DMS53 treated with DMSO at 0.1 percent for 48 hours (cell line): ENCODE results near the gene HEYL.

Experiments used
- DNase-seq: peaks from one replicate; lab custom pipeline; 2025; ENCODE audit not compliant: unreplicated experiment; lab: John Stamatoyannopoulos, UW

Gene HEYL

DNA sequence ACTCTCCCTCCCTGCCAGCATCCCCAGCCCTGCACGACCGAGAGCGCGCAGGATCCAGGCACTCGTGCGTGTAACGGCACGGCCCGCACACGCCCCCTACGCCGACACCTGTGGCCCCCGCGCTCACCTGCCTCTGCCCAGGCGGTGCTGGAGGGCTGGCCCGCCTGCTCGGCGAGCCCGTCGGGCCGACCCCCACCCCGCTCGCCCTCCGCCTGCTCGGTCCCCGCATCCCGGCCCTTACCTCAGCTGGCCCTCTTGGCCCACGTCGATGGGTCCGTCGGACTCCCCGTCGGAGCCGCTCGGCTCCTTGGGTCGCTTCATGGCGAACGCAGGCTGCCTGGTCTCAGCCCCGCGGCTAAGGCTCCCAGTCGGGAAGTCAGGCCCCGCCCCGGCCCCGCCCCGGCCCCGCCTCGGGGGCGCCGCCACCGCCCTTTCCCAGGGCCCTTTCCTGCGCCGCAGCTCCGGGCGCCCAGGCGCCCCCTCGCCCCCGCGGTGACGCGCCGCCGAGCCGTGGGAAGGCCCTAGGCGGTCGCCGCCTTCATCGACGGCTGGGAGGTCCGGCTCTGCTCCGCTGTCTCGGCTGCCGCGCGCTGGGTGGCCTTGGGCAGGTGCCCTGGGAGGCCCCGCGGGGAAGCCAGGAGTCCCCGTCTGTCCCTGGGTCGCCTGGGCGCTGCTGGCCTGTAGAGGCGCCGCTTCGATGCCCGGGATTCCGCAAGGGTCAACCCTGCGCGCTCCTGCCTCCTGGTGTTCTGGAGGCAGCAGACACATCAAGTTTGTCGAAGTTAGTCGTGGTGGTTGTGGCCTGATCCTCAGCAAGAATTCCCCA is at the start of gene HEYL:
Gene HEYL (minus strand): TSS at position 339 of the 826 bp plus-strand sequence. CDS start 18 bp downstream, at position 321.
- DNase-seq, result peak; percentile 70

DNA sequence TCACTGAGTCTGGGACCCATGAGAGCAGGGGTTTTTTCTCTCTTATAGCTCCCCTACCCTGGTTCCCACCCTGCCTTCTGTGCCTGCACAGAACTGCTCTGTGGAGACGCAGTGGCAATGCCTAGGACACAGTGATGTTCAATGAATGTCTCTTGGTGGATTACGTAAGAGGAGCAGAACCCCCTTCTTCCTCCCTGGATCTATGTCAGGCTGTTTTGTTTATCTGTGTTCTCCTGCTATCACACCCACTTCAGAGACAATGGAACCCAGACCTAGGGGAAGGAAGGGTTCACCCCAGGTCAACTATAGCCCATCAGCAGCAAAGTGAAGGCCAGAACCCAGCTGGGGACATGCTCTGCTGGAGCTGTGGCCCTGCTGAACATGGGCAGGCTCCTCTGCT is 49.8 kb upstream of the HEYL start:
- no peak for DNase-seq

DNA sequence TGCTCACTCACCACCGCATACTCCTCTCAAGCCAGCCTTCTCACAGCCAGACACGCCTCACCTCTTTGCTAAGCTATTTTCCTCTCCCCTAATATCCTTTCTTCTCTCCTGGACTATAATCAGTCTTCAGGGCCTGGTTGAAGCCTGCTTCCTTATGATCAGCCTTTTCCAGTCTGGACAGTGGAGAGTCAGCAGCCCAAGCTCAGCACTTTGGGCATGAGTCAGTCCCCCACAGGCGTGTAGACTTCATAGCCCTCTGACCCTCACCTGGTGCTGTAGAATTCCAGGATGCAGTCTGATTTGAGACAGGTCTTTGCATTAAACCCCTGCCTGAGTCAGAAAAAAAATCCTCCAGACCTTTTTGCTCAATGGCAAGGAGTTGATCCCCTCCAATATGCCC is 49.3 kb upstream of the HEYL start:
- DNase-seq, result no peak

DNA sequence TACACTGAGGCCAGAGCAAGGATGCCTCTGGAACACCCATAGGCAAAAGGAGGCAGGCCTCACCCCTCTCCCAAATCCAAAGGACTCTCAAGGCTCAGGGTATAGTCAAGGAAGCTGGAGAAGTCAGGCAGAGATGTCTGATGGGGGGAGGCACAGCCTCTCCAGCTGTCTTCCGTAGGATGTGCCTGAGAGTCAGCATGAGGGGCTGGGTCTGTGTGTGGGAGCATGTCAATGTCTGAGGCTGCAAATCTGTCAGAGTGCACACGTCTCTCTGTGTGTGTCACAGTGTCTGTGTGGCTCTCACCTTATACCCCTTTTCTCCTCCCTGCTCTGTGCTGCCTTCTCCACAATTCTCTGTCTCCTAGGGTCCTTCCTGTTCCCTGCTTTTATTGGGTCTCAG is 47.8 kb upstream of the HEYL start:
- DNase-seq, result no peak

DNA sequence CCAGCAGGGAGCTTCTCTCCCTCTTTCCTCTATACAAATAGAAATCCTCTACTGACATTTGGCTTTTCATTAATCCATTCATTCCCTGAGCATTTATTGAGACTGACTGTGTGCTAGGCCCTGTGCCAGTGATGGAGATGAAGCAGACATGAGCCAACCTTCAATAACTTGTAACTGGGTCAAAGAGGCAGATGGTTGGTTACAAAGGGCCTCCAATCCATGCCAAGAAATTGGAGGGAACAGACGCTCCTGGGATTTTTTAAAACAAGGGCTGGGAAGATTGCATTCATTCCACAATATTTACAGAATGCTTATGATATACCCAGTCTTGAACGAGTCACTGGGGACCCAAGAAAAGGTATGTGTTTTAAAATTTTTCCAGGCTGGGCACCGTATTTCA is 45.6 kb upstream of the HEYL start:
- DNase-seq, result no peak

DNA sequence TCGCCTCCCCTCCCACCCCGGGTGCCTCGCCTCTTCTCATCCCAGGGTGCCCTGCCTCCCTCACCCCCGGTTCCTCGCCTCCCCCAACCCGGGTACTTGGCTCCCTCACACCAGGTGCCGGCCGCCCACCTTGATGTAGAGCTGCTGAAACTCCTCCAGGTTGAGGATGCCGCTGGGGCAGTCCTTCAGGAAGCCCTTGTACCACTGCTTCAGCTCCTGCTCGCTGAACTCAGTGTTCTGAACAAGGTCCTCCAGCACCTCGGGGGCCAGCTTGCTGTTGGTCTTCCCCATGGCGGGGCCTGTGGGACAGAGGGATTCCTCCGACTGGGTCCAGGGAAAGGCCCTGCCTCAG is 44.8 kb upstream of the HEYL start:
- no peak for DNase-seq

DNA sequence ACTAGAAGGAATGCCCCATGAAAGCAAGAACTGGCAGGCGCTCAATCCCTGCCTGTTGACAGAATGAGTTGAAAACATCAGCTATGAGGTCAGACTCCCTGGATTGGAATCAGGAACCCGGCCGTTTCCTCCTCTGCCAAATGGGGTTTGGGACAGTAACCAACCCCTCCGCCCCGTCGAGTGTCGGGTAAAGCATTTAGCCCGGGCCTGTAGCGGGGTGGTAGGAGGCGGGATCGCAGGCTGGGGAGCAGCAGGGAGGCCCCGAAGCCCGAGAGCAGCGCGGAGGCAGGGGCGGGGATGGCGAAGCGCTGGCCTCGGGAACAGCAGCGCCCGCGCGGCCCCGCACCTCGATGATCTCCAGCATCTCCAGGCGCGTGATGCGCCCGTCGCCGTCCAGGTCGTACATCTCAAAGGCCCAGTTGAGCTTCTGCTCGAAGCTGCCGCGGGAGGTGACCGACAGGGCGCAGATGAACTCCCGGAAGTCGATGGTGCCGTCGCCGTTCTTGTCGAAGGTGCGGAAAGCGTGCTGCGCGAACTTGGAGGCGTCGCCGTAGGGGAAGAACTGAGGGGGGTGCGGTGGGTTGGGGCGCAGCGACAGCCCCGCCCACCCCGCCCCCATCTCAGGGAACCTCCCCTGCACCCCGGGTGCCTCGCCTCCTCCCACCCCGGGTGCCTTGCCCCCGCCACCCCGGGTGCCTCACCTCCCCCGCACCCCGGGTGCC is 44.3 kb upstream of the HEYL start:
- DNase-seq, result no peak

DNA sequence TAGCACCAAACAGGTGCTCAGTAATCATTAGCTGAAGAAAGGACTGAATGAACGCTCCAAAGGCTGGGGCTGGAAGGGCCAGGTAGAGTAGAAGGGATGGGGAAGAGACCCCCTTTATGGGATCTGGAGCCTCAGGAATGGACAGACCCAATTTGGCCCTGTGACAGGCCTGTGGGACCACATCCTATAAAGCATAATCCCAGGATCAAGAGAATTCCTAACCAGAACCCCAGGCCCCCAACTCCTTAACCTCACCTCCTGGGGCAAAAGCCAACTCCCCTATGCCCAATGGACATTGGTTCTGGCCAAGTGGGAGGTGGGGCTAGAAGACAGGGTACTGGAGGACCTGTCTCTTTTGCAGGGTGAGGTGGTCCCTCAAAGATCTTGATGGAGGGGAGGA is 42.6 kb upstream of the HEYL start:
- no peak for DNase-seq

DNA sequence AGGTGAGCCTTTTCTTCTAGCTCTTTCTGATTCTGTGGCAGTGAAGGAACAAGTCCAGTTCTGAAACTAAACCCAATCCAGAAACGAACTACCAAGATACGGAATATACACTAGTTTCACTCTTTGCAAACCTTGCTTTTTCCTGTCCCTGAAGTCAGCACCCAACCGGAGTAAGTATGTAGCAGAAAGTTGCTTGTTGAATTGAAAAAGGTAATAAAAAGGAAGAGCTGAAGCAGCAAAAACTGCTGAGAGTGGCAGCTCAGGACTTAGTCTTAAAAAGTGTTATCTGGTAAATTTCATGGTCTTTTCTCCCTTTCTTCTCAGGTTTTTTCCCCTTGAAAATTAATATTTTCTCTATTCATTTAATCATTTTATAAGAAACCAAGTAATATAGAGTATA is 41.9 kb upstream of the HEYL start:
- DNase-seq, result no peak

DNA sequence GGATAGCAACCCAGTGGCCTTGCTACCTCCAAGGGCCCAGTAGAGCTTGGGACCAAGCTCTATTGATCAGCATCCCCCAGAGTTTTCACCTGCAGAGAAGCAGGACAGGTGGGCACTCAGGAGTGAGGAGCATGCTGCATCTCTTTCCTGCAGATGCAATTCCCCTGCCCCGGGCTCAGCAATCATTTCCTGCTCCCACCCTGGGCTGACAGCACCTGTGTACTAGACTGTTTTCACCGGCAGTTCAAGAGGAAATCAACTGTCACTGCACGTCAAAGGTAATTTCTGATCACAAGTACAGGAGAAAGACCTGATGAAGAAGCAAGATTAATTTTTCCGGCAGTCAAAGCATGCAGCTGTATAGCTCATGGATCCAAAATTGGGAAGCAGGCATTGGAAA is 41.3 kb upstream of the HEYL start:
- DNase-seq, result no peak

DNA sequence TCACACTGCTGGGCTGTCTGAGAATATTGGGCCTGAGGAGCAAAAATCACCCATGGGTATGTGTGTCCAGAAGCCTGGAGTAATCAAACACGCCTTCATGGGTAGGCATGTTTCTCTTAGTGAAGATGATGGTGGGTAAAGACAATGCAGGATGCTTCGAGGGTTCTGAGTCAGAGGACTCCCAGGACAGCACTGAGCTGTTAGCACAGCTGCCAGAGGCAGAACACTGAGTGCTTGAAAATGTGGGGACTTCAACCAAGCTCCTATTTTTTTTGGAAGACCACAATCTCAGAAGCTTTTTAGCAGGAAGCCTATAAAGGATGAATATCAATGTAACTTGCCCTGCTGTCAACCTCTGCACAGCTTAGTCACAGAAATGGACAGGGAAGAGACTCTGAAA is 40.4 kb upstream of the HEYL start:
- no peak for DNase-seq

DNA sequence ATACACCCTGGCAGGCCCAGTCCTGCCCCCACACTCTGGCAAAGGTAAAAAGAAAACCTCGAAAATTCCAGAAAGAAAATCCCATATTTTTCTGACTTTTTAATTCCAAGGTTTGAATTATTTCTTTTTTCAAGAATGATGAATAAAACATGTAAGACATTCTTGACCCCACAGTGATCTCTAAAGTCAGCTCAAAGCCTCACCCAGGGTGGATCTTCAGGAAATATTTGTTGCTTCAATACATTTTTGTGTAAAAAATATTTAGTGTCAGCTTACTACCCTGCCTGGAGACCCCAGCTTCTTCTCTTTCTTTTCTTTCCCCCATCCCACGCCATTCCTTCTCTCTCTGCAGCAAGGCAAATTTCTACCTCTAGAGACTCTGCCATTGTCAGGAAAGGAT is 39.4 kb upstream of the HEYL start:
- no peak for DNase-seq

DNA sequence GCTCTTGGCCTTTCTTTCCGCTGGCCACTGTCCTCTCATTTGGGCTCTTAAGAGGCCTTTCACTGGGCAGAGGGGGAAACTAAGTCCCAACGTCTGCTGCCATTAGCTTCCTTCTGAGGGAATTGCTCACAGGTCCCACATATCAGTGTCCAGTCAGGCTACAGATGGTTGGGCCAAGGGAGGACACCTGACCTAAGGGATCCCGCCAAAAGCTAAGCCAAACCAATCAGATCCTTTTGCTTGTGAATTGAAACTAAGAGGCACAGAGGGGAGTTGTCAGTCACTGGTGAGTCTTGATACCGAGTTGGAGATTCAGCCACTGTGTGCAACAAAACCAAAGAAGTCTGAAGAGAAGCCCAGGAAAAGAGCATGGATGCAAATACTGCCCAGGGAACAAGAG is 38.2 kb upstream of the HEYL start:
- DNase-seq, result no peak

DNA sequence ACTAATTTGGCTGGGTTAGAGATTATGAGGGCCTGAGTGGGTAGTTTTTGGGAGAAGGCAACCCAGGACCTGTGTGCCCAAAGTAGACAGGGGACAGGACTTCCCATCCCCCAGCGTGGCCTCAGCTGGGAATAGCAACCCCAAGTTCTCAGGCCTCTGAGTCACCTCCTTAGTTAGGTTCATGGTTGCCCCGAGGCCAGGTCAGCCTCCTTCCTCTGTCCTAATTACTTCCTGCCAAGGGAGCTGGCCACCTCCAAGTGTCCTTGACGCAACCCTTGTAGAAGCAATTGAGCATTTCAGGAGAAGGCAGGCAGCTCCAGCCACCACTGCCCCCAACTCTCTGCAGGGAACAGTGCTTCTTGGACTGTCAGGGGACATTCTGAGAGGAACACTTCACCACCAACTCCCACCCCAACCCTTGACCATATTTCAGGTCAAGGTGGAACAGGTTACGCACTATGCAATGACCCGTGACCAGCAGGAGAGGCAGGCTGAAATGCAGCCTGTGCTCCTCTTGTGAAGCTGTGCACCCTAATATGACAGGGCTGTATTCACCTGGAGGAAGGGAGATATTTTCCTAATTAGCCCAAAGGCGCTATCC is 37.6 kb upstream of the HEYL start:
- no peak for DNase-seq

DNA sequence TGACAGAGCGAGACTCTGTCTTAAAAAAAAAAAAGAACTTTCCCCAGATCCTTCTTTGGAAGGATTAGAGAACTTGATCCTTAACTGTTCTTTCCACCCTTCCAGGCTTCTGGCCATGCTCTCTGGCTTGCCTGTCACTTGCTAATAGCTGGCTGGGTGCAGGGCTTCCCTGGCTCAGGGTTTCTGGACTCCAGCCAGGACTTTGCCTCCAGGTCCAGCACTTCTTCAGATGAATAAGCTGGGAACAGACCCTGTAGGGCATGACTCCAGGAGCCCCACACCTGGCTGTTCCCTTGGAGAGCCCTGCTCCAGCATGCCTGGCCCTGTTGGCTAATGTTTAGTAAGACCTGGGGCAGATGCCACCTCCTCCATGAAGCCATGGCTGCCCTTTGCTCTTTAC is 35.8 kb upstream of the HEYL start:
- DNase-seq, result no peak

DNA sequence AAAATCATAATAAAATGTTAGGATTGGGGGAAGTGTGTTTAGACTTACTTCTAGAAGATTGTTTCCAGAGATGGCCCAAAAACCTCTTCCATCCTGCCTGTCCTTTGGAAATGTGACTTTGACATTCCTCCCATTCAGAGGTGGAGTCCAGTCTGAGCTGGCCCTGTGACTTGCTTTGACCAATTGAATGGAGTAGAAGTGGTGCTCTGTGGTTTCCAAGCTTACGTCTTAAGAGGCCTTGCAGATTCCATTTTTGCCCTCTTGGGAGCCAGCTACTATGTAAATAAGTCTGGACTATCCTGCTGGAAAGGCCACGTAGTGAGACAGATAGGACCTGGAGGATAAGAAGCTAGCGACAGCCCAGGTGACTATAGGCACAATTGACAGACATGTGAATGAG is 33.8 kb upstream of the HEYL start:
- no peak for DNase-seq

DNA sequence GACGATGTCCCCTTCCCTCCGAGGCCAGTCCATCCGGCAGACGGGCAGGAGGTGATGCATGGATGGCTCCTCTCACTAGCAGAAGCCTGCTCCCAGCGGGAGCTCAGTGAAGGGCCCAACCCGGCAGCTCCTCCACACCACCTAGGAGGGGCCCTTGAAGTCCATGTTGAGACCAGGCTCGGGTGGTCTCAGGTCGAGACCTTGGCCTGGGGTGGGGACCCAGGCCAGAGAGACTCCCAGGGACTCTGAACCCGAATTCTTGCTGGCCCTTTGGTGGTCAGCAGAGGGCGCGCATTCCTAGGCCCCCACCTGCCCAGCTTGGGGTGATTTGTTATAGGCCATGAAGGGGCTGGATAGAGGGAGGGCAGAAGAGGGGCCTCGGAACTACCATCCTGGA is 33.1 kb upstream of the HEYL start:
- DNase-seq, result no peak

DNA sequence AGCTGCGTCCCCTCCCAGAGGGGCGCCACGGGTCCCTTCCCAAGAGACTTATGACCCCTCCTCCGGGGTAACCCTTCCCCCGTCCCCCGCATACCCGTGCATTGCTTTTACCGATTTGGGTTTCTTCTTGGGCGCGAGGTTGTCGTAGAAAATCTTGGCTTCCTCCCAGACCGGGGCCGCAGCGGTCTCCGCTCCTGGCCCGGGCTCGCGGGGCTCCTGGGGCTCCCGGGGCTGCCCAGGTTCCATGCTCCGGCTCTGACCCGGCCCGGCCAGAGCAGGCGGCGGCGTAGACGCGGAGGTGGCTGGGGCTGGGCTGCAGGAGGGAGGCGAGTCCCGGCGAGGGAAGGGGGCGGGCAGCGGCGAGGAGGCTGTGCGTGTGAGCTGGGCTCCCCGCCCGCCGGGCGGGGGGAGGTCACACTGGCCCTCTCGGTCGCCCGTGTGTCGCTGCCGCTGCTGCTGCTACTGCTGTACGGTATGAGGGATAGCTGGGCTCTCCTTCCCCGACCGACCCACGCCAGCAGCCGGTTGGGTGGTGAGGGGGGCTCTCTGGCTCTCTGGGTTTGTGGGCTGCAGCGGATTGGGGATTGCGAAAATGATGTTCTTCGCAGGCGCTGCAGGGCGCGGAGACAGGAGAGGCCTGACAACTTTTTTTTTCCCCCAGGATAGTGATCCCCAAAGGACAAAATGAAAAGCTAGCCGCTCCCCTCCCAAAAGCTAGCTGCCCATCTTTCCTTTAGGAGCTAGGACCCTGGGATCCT is 32.5 kb upstream of the HEYL start, which contains the start of gene NT5C1A:
Gene NT5C1A (minus strand): TSS at position 315 of the 758 bp plus-strand sequence. CDS start 69 bp downstream, at position 246.
- DNase-seq, result no peak

DNA sequence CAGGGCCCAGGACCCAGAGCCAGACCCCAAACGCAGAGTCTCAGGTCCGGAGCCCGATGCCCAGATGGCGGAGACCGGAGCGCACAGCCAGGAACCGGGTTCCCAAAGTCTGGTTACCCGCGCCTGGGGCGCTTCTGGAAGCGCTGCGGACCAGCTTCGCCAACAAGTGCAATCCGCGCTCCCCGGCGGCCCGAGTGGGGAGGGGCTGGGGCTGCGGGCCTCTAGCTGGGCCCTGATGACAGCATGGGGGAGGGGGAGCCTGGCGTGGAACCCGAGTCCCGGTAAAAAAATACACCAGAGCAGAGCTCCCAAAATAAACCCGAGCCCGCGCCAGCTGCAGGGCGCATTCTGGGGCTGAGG is 32.0 kb upstream of the HEYL start:
- no peak for DNase-seq

DNA sequence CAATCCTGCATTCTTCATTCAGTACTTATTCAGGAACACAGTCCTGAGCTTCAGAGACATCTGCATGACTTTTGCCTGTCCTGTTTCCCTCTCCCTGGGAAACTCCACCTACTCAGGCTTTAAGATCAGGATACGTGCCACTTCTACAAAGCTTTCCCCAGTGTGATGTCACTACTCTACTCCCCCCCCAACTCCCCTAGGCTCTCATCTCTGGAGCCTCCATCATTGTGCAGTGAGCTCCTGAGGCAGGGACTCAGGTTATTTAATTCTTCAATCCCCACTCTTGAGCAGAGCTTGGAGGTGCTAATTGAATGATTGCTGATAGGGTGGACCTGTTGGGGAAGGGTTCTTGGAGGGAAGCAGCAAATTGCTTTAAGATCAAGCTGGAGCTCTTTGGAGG is 31.2 kb upstream of the HEYL start:
- no peak for DNase-seq

DNA sequence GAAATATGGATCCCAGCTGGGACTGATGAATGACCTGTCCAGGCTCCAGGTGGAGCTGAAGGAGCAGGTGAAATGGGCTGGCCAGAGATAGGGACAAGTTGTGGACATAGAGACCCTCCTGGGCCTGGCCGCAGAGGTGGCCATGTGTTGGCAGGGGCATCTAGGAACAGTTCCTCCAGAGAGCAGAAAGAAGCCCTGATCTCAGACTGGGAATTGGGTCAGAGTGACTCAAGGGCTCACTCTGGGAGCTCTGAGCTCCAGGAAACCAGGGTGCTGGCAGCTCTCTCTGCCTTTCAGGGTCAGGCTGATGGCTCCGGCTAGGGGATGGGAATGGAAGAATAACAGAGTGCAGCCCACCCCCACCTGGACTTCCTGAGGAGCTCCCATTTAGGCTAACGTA is 29.5 kb upstream of the HEYL start:
- no peak for DNase-seq

DNA sequence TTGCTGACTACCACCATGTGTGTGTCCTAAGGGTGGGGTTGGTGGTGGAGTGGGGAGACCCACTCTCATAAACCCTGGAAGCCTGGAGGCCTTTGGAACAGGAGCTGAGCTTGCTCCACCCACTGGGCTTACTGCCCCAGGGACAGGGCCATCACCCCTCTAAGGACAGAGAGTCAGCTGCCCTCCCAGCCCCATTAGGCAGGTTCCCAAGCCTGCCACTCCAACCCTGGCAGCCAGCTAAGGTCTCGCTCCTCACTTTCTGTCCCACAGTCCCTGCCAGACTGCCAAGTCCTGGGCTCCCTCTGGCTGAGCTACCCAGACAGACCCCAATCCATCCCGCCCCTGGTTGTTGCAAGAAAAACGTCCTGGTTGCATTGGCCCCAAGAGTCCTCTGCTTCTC is 28.7 kb upstream of the HEYL start:
- DNase-seq, result no peak
